Colonic mucosa (tissue), 4 donors: ENCODE results near the gene HYDIN. TPM values are rescaled to one million over a fixed set of nuclear protein-coding genes. Genes with fewer than 3 reads are reported as not detected.
"Not testable (repeated sequence)": the region's sequence is repeated elsewhere in the genome, so short reads cannot be mapped to it uniquely, and the experiment has no call there.

Experiments
- DNase-seq: peaks from one replicate; pipeline ENCODE4 v3.0.0-alpha.2; 2020
- H3K27ac ChIP-seq: fragments of 200-600 bp; one replicate; pipeline ENCODE4 v1.8.0; 2021
- H3K27me3 ChIP-seq: fragments of 200-600 bp; one replicate; pipeline ENCODE4 v1.8.0; 2021
- H3K36me3 ChIP-seq: fragments of 200-600 bp; one replicate; pipeline ENCODE4 v1.8.0; 2021
- H3K4me1 ChIP-seq: fragments of 200-600 bp; one replicate; pipeline ENCODE4 v1.8.0; 2021; ENCODE audit warnings: mild to moderate bottlenecking
- H3K4me3 ChIP-seq: fragments of 200-600 bp; one replicate; pipeline ENCODE4 v1.8.0; 2021
- H3K9ac ChIP-seq, 2 donors: one replicate each; pipeline ENCODE4 v1.7.0; 2013; ENCODE audit warnings: control low read depth in 2 of 2, low read depth in 2 of 2, low read length in 2 of 2
- H3K9me3 ChIP-seq: fragments of 200-600 bp; one replicate; pipeline ENCODE4 v1.8.0; 2021
- CTCF ChIP-seq: fragments of 200-600 bp; IDR thresholded peaks from one replicate; pipeline ENCODE4 v1.8.0; 2022; ENCODE audit warnings: antibody characterized with exemption, mild to moderate bottlenecking
- intact Hi-C: fragments of 100-400 bp; cut with DNase I; formaldehyde crosslinking; loops from one replicate; pipeline ENCODE4 v1.14.1; 2022
- total RNA-seq, 2 donors: library from RNA; stranded (reverse); fragmentation: NEBNext Ultra II Directional in 1 of 2; extraction: Animal tissue kit (Norgen Biotek cat#: 25700) in 1 of 2; gene quantifications; one replicate each; pipeline ENCODE4 v1.2.1, GENCODE V29; 2021
- donor health status: healthy.
- donor health status: DM: no; HTN: no; CAD: no.
- donor health status: DM: no; HTN: no; CAD: no.

HYDIN gene
- total RNA-seq, 2 donors from 2014 or later, result 0.58 to 0.64 TPM

GRCh38 chr16:70823498-70824118 is 406.9 kb downstream of the HYDIN start:
- H3K9me3 ChIP-seq, intact Hi-C loops, H3K27me3 ChIP-seq: not testable (repeated sequence)

GRCh38 chr16:70822734-70823133 is 407.8 kb downstream of the HYDIN start:
- DNase-seq, H3K9me3 ChIP-seq, H3K27me3 ChIP-seq, H3K4me3 ChIP-seq, H3K9ac ChIP-seq, H3K36me3 ChIP-seq, intact Hi-C loops, H3K27ac ChIP-seq, H3K4me1 ChIP-seq: not testable (repeated sequence)

More at GRCh38 chr16:70823498-70824118, 406.9 kb downstream of the HYDIN start:
- not testable (repeated sequence) for H3K36me3 ChIP-seq, H3K9ac ChIP-seq, DNase-seq, H3K4me3 ChIP-seq, H3K27ac ChIP-seq, H3K4me1 ChIP-seq

GRCh38 chr16:70818088-70818487 is 412.4 kb downstream of the HYDIN start:
- intact Hi-C loops, DNase-seq: not testable (repeated sequence)

GRCh38 chr16:70809392-70810060 is 421.0 kb downstream of the HYDIN start:
- no peak overlapping the region for H3K4me3 ChIP-seq
- H3K9ac ChIP-seq, result no peak overlapping the region
- intact Hi-C loops, result no loop called here
- H3K9me3 ChIP-seq, result no peaks in the 10 kb centered on the region
- TF ChIP-seq CTCF, result no peak
- H3K27me3 ChIP-seq, result no peaks in the 10 kb centered on the region
- H3K36me3 ChIP-seq, result no peaks in the 10 kb centered on the region
- H3K4me1 ChIP-seq, result no peaks in the 10 kb centered on the region
- no peak overlapping the region for H3K27ac ChIP-seq
- DNase-seq, result no peak

More at GRCh38 chr16:70818088-70818487, 412.4 kb downstream of the HYDIN start:
- H3K27ac ChIP-seq, H3K36me3 ChIP-seq, H3K9ac ChIP-seq, H3K9me3 ChIP-seq, H3K27me3 ChIP-seq, H3K4me1 ChIP-seq, H3K4me3 ChIP-seq: not testable (repeated sequence)

- DNase-seq, result no peak
- Histone ChIP-seq H3K9ac (no peak overlapping the region), H3K4me1 (no peaks in the 10 kb centered on the region), H3K4me3 (no peak overlapping the region), H3K36me3 (no peaks in the 10 kb centered on the region), H3K27me3 (no peaks in the 10 kb centered on the region), H3K27ac (no peak overlapping the region), H3K9me3 (no peaks in the 10 kb centered on the region)
- intact Hi-C loops, result no loop called here
- no peak for TF ChIP-seq CTCF
These were observed 422.2 kb downstream of the HYDIN start for GRCh38 chr16:70808371-70808770.

GRCh38 chr16:70805787-70806186 is 424.7 kb downstream of the HYDIN start:
- DNase-seq, result no peak
- Histone ChIP-seq H3K9ac (no peak overlapping the region), H3K9me3 (no peaks in the 10 kb centered on the region), H3K4me3 (no peak overlapping the region), H3K4me1 (no peaks in the 10 kb centered on the region), H3K27me3 (no peaks in the 10 kb centered on the region), H3K27ac (no peak overlapping the region), H3K36me3 (no peaks in the 10 kb centered on the region)
- intact Hi-C loops, result no loop called here
- TF ChIP-seq CTCF, result no peak

GRCh38 chr16:70805380-70805779 is 425.1 kb downstream of the HYDIN start:
- no peak for TF ChIP-seq CTCF
- DNase-seq, result no peak
- Histone ChIP-seq H3K4me3 (no peak overlapping the region), H3K27me3 (no peaks in the 10 kb centered on the region), H3K27ac (no peak overlapping the region), H3K9me3 (no peaks in the 10 kb centered on the region), H3K4me1 (peaks cover under 1% of the 10 kb centered on the region), H3K9ac (no peak overlapping the region), H3K36me3 (no peaks in the 10 kb centered on the region)
- intact Hi-C loops, result no loop called here
